DND-41 (cell line): Measurements from ENCODE around the gene RACGAP1.

Experiments
- EZH2 ChIP-seq: IDR thresholded peaks from 3 replicates; pipeline ENCODE4 v1.6.1; 2012; ENCODE audit warnings: borderline replicate concordance, low read depth, mild to moderate bottlenecking, moderate library complexity, low read length, inconsistent platforms; ENCODE audit not compliant: severe bottlenecking
- TF ChIP-seq, protein P1 (sequence below): IDR thresholded peaks from 2 replicates; pipeline ENCODE4 v1.5.1; 2012; ENCODE audit warnings: borderline replicate concordance, low read length, moderate library complexity, mild to moderate bottlenecking; ENCODE audit not compliant: poor library complexity, severe bottlenecking; ENCODE audit errors: extremely low read depth

- TF ChIP-seq, protein P1, sequence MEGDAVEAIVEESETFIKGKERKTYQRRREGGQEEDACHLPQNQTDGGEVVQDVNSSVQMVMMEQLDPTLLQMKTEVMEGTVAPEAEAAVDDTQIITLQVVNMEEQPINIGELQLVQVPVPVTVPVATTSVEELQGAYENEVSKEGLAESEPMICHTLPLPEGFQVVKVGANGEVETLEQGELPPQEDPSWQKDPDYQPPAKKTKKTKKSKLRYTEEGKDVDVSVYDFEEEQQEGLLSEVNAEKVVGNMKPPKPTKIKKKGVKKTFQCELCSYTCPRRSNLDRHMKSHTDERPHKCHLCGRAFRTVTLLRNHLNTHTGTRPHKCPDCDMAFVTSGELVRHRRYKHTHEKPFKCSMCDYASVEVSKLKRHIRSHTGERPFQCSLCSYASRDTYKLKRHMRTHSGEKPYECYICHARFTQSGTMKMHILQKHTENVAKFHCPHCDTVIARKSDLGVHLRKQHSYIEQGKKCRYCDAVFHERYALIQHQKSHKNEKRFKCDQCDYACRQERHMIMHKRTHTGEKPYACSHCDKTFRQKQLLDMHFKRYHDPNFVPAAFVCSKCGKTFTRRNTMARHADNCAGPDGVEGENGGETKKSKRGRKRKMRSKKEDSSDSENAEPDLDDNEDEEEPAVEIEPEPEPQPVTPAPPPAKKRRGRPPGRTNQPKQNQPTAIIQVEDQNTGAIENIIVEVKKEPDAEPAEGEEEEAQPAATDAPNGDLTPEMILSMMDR = no peak
- TF ChIP-seq EZH2 = no peak
Measured at GRCh38 chr12:49962861-49963765, 62.2 kb downstream of the RACGAP1 start.
